HG03565 (cell line): Measurements from ENCODE around the gene MSN.
"Not testable (repeated sequence)": the region's sequence is repeated elsewhere in the genome, so short reads cannot be mapped to it uniquely, and the experiment has no call there.

Experiments used
- ATAC-seq: cut with Tn5 transposase; IDR thresholded peaks from one replicate; pipeline ENCODE4 v1.9.1; 2021; ENCODE audit warnings: mild to moderate bottlenecking, moderate library complexity; ENCODE audit not compliant: unreplicated experiment

MSN gene

DNA sequence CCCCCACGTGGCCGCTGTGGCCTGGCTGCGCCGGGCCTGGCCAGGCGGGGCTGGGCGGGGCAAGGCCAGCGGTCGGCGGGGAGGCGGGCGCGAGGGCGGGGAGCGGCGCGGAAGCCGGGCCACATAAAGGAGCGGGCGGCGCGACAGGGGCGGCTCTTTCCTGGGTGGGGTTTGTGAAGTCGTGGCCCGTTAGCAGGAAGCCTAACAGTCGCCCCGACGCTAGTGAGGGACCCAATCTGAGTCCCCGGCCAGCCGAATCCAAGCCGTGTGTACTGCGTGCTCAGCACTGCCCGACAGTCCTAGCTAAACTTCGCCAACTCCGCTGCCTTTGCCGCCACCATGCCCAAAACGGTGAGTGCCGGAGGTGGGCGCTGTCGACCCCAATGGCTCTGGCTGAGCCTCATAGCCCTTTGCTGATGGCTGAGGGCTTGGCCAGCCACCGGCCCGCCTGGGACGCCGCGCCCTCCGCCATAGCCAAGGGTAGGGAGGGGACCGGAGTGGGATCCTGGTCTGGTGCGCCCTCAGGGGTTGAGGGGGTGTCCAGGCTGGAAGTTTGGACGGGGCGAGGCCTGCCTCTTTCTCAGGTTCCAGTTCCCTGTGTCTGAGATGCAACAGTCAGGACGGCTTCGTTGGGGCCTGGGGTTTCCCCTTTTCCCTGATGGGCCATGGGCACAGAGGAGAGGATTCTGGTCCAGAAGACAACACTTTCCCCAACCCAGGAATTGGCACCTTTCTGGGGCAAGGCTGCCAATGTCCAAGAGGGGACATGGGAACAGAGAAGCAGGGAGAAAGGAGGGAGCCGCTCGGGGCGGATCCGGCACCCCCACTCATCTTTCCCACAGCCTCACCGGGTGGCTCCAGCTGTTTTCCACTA lies at the start of gene MSN:
Gene MSN, plus strand, starts transcription at position 152 of the 874 bp plus-strand sequence. Its CDS starts 188 bp downstream, at position 340.
- peak; percentile 55 for ATAC-seq

DNA sequence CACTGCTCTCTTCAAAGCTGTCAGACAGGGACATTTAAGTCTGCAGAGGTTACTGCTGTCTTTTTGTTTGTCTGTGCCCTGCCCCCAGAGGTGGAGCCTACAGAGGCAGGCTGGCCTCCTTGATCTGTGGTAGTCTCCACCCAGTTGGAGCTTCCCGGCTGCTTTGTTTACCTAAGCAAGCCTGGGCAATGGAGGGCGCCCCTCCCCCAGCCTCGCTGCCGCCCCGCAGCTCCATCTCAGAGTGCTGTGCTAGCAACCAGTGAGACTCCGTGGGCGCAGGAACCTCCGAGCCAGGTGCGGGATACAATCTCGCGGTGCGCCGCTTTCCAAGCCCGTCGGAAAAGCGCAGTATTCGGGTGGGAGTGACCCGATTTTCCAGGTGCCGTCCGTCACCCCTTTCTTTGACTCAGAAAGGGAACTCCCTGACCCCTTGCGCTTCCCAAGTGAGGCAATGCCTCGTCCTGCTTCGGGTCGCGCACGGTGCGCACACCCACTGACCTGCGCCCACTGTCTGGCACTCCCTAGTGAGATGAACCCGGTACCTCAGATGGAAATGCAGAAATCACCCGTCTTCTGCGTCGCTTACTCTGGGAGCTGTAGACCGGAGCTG lies 47.3 kb upstream of the MSN start:
- not testable (repeated sequence) for ATAC-seq

DNA sequence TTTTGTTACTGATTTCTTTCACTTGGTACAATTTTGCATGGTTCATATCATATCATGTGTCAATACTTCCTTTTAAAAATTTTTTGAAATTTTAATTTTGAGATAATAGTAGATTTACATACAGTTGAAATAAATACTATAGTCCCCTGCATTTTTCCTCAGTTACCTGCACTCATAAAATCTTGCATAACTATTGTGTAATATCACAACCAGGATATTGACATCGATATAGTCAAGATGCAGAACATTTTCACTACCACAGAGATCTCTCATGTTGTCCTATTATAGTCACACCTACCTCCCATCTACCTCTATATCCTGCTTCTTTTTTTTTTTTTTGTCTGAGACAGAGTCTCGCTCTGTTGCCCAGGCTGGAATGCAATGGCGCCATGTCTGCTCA lies 36.7 kb upstream of the MSN start:
- no peak for ATAC-seq

DNA sequence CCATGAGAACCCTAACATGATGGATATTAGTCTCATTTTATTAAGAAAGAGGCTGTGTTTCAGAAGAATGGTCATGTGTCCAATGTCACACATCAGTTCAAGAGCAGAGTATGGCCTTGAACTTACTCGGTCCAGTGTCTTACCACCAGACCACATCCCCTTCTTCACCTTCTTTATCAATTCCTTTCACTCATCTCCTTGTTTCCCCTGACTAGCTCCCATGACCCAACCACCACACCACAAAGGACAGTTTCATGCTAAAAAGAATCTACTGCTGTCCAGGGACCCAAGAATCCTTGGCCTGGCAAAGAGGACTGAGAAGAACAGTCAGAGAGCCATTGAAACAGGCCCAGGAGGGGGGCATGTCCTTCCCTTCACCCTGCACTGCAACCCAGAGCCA lies 33.6 kb upstream of the MSN start:
- no peak for ATAC-seq

DNA sequence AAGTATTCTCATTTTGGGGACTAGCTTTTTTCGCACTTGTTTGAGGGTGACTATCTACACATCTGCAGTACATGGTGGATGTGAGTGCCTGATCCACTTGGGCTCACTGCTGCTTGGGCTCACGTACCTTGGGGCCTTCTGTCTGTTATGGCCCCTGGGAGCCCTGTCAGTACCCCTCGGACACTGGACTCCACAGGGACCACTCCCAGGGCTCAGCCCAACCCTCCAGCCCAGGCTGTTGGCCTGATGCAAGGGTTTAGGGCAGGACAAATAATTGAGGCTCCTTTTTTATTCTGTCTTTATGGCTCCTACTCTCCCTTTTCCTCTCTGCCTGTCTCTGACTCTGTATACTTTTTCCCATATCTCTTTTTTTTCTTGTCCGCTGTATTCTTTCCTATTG lies 32.7 kb upstream of the MSN start:
- ATAC-seq, result no peak

DNA sequence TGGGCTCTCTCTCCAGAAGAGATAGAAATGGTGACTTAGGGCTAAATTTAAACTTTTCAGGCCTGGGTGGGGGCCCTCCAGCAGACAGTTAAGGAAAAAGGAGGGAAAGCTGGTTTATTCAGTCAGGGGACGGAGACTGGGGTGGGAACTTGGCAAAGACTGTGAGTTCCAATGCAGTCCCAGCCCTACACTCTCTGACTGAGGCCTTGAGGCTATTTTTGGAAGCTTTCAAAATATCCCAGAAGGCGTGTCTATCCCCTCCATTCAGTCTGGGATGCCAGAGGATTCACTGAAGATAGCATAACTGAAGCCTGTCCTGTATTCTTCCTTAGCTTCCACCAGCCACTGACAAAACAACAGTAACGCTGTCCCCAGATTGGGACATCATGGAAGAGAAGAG lies 32.1 kb upstream of the MSN start:
- no peak for ATAC-seq

DNA sequence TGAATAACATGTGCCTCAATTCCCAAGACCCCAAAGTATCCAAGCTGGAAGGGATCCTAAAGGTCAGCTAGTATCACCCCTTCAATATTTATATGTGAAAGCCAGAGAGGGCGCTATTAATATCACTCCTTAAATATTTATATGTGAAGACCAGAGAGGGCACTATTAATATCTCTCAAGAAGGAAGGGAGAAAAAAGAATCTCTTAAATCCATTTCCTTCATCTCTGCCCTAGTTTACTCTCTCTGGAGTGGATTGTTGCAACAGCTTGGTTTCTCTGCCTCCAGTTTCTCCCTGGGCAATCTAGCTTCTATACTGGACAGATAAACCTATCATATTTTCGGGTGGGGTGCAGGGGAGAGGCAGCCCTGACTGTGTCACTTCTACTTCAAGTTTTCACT lies 31.6 kb upstream of the MSN start:
- ATAC-seq, result no peak

DNA sequence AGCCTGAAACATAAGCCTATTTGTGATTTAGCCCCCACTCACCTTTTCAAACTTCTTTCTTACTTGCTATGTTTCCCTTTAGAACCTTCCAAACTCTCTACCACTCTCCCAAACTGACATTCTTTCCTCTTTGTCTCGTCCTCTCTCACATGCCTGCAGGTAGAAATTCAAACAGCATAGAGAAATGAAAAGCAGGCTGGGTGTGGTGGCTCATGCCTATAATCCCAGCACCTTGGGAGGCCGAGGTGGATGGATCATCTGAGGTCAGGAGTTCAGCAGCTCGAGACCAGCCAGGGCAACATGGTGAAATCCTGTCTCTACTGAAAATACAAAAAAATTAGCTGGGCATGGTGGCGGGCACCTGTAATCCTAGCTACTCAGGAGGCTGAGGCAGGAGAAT lies 31.2 kb upstream of the MSN start:
- ATAC-seq, result not testable (repeated sequence)

DNA sequence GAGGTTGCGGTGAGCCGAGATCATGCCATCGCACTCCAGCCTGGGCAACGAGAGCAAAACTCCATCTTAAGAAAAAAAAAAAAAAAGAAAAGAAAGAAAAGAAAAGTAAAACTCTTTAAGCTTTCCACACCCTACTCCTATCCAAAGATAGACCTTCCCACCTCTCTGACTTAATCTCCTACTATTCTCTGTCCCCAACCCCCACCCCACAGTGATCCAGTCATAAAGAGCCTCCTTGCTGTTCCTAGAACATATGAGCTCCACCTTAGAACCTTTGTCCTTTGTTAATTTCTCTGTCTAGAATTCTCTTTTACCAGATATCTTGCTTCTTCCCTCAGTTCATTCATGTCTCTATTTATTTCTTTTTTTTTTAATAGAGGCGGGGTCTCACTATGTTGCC lies 30.1 kb upstream of the MSN start:
- no peak for ATAC-seq

DNA sequence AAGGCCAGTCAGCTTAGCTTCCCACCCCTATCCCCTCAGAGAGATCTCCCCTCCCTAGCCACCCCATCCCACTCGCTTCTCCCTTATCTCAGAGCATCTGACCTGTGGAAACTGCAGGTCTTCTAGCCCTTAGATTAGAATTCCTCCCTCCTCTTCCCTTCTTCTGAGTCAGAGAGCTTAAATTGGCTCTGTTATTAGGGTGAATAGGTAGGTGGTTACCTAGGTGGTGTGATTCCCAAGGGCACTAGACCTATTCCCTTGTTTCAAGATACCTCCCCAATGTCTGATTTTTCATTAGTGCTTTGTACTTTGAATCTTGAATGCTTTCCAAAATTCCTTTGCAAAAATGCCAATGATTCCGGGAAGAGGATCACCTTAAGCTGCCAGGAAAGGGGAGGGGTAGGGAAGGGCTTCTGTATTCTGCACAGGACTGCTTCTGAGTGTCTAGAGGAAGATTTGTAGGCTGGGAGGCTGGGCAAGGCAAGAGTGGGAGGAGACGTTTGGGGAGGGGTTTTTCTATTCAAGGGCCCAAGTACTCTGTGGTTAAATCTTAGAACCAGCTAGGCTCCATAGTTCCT lies 24.5 kb upstream of the MSN start:
- no peak for ATAC-seq

DNA sequence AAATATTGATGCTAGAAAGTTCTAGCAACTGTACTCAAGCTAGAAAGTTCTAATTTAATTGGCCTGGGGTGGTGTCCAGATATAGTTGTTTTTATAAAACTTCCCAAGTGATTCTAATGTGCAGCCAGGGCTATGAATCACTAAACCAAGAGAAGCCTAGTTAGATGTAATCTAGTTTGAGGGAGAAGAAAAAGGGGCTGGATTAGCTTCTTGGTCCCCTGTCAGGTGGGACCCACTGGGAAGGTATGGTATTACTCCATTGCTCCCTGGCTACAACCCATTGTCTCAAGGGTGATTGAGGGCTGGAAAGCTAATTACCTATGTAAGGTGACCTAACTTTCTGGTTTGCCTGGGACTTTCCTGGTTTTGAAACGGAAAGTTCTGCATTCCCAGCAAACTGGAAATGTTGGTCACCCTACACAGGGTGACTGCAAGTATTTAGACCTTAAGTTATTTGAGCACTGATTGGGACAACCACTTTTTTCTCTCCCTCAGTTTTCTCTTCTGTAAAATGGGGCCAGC lies 23.9 kb upstream of the MSN start:
- no peak for ATAC-seq

DNA sequence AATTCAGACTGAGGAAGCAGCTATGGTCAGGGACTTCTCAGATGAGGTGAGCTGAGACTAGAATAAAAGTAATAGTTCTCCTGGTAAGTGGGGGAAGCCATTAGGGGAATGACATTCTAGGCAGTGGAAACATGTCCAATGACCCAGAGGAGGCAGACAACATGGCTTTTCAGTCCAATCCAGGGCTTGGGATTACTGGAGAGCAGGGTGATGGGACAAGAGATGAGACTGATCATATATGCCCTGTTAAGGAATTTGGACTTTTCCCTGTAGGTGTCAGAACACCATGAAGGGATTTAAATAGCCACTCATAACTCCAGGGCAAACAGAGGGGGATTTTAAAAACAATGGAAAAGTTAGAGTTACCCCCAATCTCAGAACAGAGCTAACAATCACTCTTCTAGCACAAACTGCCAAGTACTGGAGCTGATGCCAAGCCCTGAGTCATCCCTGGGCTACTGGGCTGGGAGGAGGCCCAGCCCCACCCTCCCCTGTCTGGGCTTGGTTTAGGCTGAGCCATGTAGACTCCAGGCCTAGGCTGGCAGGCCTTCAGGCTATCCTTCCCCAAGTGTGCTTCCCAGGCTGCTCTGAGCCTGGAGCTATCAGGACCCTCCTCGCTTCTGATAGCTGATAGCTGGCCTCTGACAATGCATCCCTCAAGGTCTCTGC lies 22.7 kb upstream of the MSN start:
- no peak for ATAC-seq

DNA sequence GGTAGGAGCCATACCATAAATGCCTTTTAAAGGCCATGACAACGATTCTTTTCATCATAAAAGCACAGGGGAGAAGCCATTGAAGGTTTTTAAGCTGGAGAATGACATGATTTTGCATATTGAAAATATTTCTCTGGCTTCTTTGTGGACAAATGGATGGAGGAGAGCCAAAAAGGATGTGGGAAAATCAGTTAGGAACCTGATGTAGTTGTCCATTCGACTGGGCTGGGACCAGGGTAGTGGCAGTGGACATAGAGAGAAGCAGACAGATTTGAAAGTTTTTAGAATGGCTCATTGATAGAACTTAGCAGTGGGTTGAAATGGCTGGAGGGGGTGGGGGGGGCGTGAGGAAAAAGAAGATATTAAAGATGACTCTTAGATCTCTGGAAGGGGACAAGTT lies 19.7 kb upstream of the MSN start:
- no peak for ATAC-seq

DNA sequence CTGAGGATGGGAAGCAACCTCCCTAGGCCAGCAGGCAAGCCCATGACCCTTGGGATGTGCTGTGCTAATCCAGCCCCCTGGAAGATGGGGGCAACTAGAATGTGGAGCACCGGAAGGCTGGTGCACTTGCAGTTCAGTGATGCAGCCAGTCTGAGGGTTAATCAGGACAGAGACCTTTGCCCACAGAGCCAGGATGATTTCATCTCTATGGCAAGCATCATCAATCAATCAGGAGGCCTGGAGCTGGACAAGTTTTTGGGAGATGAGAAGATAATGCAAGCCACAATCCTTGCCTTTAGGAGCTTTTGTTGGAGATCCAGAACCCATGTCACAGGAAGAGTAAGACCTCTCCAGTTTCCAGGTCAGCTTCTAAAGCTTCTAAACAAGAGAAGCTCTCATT lies 15.4 kb upstream of the MSN start:
- no peak for ATAC-seq

DNA sequence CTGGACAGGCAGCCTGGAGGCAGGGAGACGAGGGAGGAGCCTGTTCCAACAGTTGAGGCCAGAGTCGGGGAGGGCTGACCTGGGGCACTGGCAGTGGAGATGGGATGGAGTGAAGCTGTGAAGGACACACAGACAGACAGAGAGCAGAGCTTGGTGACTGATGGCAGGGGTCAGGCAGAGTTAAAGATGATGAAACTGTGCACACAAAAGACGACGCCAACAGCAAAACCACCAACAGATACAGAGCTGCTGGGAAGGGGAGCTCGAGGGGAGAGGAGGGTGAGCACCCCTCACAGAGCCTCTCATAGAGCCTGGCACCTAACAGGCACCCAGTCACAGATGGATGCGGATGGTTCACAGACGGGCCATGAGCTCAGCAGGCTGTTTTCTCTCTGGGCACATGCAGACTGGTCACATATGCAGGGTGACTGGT lies 10.4 kb upstream of the MSN start:
- ATAC-seq, result not testable (repeated sequence)

DNA sequence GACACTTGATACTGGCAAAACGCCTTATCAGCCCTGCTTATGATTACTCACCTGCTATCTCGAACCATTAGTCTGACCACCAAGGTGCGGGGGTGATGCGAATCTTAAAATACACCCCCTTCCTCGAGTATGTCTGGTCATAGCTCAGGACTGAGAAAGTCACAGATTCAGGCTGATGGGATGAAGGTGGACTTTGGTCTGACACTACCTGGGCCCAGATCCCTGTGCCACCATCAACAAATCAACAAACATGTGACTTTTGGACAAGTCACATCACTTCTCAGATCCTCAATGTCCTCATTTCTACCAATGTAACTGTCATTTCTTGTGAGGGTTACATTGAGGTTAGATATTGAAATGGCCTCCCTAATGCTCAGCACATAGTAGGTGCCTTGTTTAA lies 9.8 kb upstream of the MSN start:
- ATAC-seq, result no peak

DNA sequence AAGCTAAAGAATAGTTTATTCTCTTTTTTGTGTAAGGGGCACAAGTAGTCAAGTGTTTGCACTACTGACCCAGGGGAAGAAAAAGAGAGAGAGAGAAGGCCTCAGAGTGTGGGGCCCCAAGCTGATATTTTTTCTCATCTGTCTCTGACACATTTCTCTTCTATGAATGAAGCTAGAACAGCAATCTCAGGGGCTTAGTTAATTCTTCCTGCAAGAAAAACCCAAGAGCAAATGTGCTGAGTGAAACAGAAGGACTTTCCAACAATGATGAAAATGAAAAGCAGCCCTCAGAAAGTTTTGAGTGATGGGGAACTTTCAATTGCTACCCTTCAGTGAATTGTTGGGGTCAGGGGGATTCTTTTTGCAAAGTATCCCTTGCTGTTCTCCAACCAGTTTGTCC lies 9.2 kb upstream of the MSN start:
- no peak for ATAC-seq

DNA sequence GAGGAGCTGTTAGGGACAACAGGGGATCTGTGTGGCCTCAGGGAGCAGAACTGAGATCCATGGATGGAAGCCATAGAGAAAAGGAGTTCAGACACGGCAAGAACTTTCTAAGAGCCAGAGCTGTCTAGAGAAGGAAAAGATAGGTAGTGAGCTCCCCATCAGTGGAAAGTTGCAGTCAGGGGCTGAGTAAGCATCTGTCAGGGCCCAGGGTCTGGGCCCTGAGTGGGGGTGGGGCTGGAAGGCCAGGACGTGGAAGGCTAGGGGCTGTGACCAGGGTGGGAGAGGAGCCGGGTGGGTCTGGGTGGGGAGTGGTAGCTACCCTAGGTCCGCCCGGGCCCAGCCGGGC lies 324 bp upstream of the MSN start:
- ATAC-seq, result no peak

DNA sequence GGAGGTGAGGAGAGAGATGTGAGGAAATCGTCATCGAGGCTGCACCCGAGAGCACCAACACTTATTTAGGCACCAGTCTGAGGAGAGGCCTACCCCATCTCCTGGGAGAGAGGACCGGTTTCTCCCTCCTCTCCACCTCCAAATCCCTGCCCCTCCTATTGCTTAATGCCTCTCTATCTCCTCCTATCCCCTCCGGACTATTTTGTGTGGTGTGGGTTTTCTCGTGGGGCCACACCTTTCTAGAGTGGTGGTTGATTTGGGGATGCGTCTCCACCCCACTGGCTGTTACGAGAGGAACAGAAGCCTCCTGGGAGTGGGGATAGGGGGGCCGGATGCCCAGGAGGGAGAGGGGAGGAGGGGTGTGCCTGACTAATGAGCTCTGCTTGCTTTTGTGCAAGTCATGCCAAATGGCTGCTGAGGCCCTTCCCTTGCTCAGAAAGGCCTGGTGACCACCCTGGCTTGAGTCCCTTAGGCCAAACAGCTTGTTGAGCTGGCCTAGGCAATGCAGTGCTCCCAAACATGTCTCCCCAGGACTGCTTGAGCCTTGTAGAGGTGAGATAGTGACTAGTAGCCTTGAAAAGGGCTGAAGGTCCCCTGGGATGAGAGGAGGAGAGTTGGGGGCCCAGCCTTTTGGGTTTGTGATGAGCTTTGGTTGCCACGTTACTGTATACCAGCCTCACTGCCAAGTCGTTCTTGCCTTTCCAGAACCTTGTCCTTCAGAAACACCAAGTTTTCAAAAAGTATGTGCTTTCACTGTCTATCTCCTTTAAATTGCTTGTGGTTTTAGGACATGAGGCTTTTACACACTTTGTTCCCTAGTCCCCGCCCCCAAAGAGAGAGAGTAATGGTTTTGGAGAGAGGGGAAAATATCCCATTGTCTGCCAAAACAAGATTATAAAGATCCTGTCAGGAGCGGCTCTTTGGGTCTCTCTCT lies 1.2 kb downstream of the MSN start:
- no peak for ATAC-seq

DNA sequence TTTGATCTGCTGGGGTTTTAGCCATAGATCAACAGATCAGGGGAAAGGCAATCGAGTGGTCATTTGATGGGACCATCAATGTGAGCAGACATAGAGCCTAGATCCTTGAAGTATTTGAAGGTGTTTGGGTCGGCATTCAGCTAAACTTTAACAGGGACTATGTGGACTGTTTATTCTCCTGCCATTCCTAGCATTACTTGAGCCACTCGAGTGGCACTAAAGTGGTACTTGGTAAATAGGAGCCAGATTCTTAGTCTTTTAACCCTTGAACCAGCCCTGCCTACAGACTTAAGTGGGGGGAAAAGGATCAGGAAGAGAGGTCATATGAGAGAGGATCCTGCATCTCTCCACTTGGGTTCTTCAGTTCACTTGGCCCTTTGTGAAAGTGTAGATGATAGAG lies 3.8 kb downstream of the MSN start:
- no peak for ATAC-seq
